ENCODE measurements around the gene TNS1.

Gene TNS1

GRCh38 chr2:217937446-217937845, 65.3 kb downstream of the TNS1 start:
- DNase-seq (ENCODE audit: low read depth), result no peak

GRCh38 chr2:217936952-217937351, 65.8 kb downstream of the TNS1 start:
- no peak for DNase-seq (ENCODE audit: low read depth)
- H3K4me3 ChIP-seq (ENCODE audit: low read depth, low read length), result no peak overlapping the region

More at GRCh38 chr2:217937446-217937845, 65.3 kb downstream of the TNS1 start:
- H3K4me3 ChIP-seq (ENCODE audit: low read depth, low read length), result no peak overlapping the region

DNA sequence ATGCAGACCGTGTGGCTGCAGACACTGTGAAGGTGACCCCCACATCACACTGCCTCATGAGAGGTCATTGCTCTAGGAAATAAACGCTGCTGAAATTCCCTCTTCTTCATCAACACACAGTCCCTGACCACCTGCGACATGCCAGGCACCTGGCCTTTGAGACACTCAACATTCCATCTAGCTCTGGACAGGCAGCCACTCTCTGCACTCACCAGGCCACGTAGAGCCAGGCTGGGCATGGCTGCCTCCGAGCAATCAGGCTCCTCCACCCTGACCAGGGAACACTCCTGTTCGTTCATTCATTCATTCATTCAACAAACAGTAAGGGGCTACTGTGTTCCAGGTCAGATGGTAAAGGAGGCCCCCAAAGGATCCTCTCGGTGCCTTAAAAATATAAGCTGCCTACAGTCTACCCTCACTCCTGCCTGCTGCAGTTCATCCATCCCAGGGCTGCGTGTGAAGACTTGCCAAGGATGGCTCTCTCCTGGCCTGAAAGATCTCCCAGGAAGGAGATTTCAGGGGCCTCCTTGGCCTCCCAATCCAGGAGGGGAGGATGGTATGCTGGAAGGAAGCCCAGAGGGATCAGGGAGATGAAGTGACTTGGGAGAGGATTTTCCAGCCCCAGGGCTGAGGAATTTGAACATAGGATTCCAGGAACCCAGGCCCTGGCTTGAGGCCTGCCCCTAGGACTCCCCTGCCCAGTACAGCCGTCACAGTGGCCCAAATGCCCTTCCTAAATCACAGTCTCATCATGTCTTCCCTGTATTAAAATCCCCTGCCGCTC, 66.7 kb downstream of the TNS1 start:
- H3K4me3 ChIP-seq (ENCODE audit: low read depth, low read length), result no peak overlapping the region
- DNase-seq (ENCODE audit: low read depth), result no peak

GRCh38 chr2:217935235-217935879, 67.4 kb downstream of the TNS1 start:
- no peak overlapping the region for H3K4me3 ChIP-seq (ENCODE audit: low read depth, low read length)
- DNase-seq (ENCODE audit: low read depth), result peak; percentile 52

GRCh38 chr2:217934321-217935131, 68.3 kb downstream of the TNS1 start:
- DNase-seq (ENCODE audit: low read depth), result peak; percentile 88
- no peak overlapping the region for H3K4me3 ChIP-seq (ENCODE audit: low read depth, low read length)

DNA sequence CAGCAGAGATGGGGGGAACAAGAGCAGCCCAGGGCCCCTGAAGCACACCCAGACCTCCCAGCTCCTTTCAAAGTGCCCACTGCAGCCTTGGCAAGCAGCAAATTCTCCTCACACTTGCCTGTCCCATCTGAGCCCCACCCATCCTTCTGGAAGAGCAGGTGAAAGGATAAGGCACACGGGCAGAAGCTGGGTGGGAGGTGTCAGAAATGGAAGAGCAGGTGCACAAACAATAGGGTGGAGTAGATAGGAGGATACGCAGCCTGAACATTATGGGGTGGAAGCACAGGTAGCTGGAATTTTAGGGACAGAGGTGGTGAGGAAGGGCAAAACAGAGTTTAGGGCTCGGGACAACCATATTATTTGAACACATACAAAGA, 69.2 kb downstream of the TNS1 start:
- no peak for DNase-seq (ENCODE audit: low read depth)
- H3K4me3 ChIP-seq (ENCODE audit: low read depth, low read length), result no peak overlapping the region

- no peak overlapping the region for H3K4me3 ChIP-seq (ENCODE audit: low read depth, low read length)
- no peak for DNase-seq (ENCODE audit: low read depth)
These were observed 69.8 kb downstream of the TNS1 start for GRCh38 chr2:217932803-217933616.

- no peak for DNase-seq (ENCODE audit: low read depth)
- H3K4me3 ChIP-seq (ENCODE audit: low read depth, low read length), result no peak overlapping the region
These were observed 70.8 kb downstream of the TNS1 start for GRCh38 chr2:217931846-217932560.

DNA sequence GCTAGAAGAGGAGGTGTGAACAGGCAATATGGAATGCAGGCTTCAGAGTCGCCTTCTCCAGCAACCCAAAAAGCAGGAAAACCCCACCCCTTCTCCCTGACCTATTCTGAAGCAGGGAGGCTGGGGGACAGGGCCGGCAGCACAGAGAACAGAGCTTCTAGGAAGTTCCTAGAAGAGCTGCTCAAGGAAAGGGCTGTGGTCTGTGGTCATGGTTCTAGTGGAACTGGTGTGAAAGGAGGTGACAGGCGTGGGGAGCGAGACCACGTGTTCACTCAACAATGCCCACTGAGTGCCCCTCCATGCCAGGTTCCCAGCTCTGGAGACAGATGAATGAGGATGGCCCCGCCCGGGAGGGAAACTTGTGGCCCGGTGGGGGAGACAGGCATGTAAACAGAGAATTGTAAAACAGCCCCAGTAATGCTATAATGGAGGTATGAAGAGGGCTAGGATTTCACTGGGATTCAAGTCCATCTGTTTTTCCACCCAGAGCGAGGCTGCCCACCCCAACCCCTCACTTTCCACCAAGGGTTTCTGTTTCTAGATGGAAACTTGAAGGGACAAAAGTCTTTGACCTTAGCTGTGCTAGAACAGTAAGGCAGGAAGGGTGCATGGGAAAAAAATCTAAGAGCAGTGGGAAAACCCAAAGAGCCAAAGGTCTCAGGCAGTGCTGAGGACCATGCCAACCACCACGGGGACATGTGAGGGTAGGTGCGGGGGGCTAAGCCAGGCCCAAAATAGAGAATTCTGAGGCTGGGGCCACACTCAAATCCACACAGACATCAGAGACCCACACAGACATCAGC, 71.8 kb downstream of the TNS1 start:
- DNase-seq (ENCODE audit: low read depth), result no peak
- H3K4me3 ChIP-seq (ENCODE audit: low read depth, low read length), result no peak overlapping the region

- H3K4me3 ChIP-seq (ENCODE audit: low read depth, low read length), result no peak overlapping the region
- no peak for DNase-seq (ENCODE audit: low read depth)
These were observed 72.8 kb downstream of the TNS1 start for GRCh38 chr2:217929757-217930707.

- DNase-seq (ENCODE audit: low read depth), result no peak
These were observed 73.5 kb downstream of the TNS1 start for GRCh38 chr2:217929272-217929671.

GRCh38 chr2:217928324-217929181, 74.2 kb downstream of the TNS1 start:
- no peak overlapping the region for H3K4me3 ChIP-seq (ENCODE audit: low read depth, low read length)
- DNase-seq (ENCODE audit: low read depth), result no peak

More at GRCh38 chr2:217929272-217929671, 73.5 kb downstream of the TNS1 start:
- no peak overlapping the region for H3K4me3 ChIP-seq (ENCODE audit: low read depth, low read length)

DNA sequence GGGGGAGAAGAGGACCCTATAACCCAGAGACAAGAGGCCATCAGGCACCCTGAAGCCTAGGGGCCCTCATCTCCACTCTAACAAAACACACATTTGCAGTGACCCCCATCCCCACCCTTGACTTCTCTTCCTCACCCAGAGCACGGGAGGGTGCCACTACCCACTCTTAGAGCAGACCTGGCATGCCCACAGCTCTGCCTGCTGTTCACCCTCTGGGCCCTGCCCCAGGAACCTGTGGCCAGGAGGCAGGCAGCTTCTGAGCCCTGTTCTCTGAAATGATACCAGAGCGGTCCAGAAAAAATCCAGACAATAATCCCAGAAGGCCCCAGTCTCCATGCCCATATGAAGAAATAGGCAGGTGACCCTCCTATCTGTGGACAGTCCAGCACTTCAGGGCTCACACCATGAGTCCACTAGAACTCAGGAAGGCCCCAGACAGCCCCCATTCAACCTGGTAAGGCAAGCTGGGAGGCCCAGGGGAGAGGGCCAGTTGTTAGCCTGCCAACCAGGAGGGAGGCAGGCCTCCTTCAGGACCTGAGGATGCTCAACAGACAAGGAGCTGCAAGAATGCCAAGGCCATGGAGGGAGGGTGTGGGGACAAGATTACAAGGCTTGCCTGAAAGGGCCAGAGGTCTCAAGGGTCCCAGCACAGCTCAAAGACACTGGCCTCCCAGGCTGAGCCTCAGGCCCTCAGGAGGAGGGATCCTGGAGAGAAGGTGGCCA, 75.0 kb downstream of the TNS1 start:
- DNase-seq (ENCODE audit: low read depth), result no peak

GRCh38 chr2:217926801-217927200, 76.0 kb downstream of the TNS1 start:
- no peak for DNase-seq (ENCODE audit: low read depth)
- no peak overlapping the region for H3K4me3 ChIP-seq (ENCODE audit: low read depth, low read length)

More for the DNA sequence above, 75.0 kb downstream of the TNS1 start:
- H3K4me3 ChIP-seq (ENCODE audit: low read depth, low read length), result no peak overlapping the region

DNA sequence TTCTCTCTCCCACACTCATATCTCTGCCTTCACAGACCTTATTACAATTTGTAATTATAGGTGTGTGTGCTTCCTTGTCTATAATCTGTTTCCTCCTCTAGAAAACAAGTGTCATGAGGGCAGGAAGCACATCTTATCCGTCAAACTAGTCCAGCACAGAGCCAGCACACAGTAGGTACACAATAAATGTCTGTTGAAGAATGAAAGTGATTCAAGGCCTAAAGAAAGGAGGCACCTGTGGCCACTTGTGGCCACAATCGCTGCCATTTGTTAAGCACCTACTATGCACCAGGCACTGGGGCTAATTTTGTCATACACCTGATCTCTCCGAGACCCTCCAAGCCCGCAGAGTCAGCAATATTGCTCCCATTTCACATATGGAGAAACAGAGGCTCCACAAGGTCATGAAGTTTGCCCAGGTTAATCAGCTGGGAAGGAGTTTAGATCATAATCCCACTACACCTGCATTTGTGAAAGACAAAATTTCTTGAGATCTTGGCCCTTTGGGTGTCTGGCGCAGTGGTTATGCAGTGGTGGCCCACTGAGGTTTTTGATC, 78.4 kb downstream of the TNS1 start:
- DNase-seq (ENCODE audit: low read depth), result no peak

More for the DNA sequence above, 78.4 kb downstream of the TNS1 start:
- H3K4me3 ChIP-seq (ENCODE audit: low read depth, low read length), result no peak overlapping the region
